ENCODE data around the gene TTBK2.
A peak's percentile ranks its signal among the peaks of the same experiment; 100 is the strongest.

TTBK2 gene

GRCh38 chr15:42725331-42725903 is 195.2 kb downstream of the TTBK2 start:
- DNase-seq (ENCODE audit: extremely low spot score) = no peak
- ChIA-PET POLR2A (no interaction called here), CTCF (no interaction called here)
- no peak for TF ChIP-seq ZNF384 (IDR thresholded peaks at IDR 0.05)
- TF ChIP-seq BHLHE40 (IDR thresholded peaks at IDR 0.05; ENCODE audit: borderline replicate concordance) = no peak
- TF ChIP-seq ELF4 (IDR thresholded peaks at IDR 0.05) = no peak
- TF ChIP-seq TARDBP (IDR thresholded peaks at IDR 0.05) = no peak
- TF ChIP-seq NFRKB (IDR thresholded peaks at IDR 0.05) = no peak
- TF ChIP-seq L3MBTL2 (conservative IDR thresholded peaks at IDR 0.05) = no peak
- no peak for TF ChIP-seq FOXA1 (IDR thresholded peaks at IDR 0.05)
- TF ChIP-seq HDGF (IDR thresholded peaks at IDR 0.05; ENCODE audit: borderline replicate concordance) = no peak
- TF ChIP-seq FOXM1 (IDR thresholded peaks at IDR 0.05; ENCODE audit: borderline replicate concordance) = no peak
- no peak for TF ChIP-seq FOXK2 (IDR thresholded peaks at IDR 0.05)
- TF ChIP-seq ARNT (IDR thresholded peaks at IDR 0.05) = no peak
- TF ChIP-seq CTBP1 (IDR thresholded peaks at IDR 0.05; ENCODE audit: borderline replicate concordance) = no peak
- TF ChIP-seq, protein P1, sequence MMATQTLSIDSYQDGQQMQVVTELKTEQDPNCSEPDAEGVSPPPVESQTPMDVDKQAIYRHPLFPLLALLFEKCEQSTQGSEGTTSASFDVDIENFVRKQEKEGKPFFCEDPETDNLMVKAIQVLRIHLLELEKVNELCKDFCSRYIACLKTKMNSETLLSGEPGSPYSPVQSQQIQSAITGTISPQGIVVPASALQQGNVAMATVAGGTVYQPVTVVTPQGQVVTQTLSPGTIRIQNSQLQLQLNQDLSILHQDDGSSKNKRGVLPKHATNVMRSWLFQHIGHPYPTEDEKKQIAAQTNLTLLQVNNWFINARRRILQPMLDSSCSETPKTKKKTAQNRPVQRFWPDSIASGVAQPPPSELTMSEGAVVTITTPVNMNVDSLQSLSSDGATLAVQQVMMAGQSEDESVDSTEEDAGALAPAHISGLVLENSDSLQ (IDR thresholded peaks at IDR 0.05) = no peak
- no peak for TF ChIP-seq LEF1 (IDR thresholded peaks at IDR 0.05; ENCODE audit: borderline replicate concordance)
- no peak for TF ChIP-seq SP1 (IDR thresholded peaks at IDR 0.05)
- no peak for TF ChIP-seq SUZ12 (IDR thresholded peaks at IDR 0.05)

- CTCF ChIA-PET = no interaction called here
- DNase-seq (ENCODE audit: extremely low spot score) = no peak
- TF ChIP-seq FOXM1 (IDR thresholded peaks at IDR 0.05; ENCODE audit: borderline replicate concordance) (no peak), BHLHE40 (IDR thresholded peaks at IDR 0.05; ENCODE audit: borderline replicate concordance) (no peak), SUZ12 (IDR thresholded peaks at IDR 0.05) (no peak), FOXA1 (IDR thresholded peaks at IDR 0.05) (no peak), FOXK2 (IDR thresholded peaks at IDR 0.05) (no peak), SP1 (IDR thresholded peaks at IDR 0.05) (no peak)
- TF ChIP-seq, protein P1 (IDR thresholded peaks at IDR 0.05) = no peak
- POLR2A ChIA-PET = interaction anchor here (0.6 kb wide), 1 partner anchor 19 kb away, joined by 3 read pairs; no protein-coding TSS in a partner anchor
These were observed 196.3 kb downstream of the TTBK2 start for GRCh38 chr15:42724276-42724675.

DNA sequence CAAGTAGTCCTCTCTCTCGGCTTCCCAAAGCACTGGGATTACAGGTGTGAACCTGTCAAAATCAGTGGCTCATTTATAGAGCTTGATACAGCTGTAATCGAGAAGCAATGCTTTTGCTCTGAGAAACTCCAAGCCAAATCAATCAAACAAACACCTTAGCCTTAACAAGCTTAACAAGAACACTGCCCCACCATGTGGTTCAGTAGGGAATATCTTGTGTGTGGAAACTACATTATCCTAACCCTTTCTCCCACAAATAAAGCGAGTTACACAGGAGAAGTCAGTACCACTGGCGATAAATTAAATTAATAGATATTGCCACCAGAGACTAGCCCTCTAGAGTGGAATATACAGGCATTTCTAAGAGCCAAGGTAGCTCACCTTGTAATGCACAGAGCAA is 197.5 kb downstream of the TTBK2 start:
- CTCF ChIA-PET = no interaction called here
- no peak for DNase-seq (ENCODE audit: extremely low spot score)
- TF ChIP-seq L3MBTL2 (conservative IDR thresholded peaks at IDR 0.05) (no peak), FOXK2 (IDR thresholded peaks at IDR 0.05) (no peak)
- TF ChIP-seq, protein P1 (IDR thresholded peaks at IDR 0.05) = 0 out of 2 replicates have a peak, but pooled peaks have one; percentile 11
- POLR2A ChIA-PET = no interaction called here

- POLR2A ChIA-PET = no interaction called here
These were observed 198.7 kb downstream of the TTBK2 start for GRCh38 chr15:42721916-42722315.

GRCh38 chr15:42721016-42721415 is 199.6 kb downstream of the TTBK2 start:
- no peak for TF ChIP-seq ELF4 (IDR thresholded peaks at IDR 0.05)
- no peak for TF ChIP-seq FOXA1 (IDR thresholded peaks at IDR 0.05)
- TF ChIP-seq HDGF (IDR thresholded peaks at IDR 0.05; ENCODE audit: borderline replicate concordance) = no peak
- TF ChIP-seq CTBP1 (IDR thresholded peaks at IDR 0.05; ENCODE audit: borderline replicate concordance) = no peak
- TF ChIP-seq SP1 (IDR thresholded peaks at IDR 0.05) = no peak
- TF ChIP-seq FOXK2 (IDR thresholded peaks at IDR 0.05) = no peak
- no peak for TF ChIP-seq NFRKB (IDR thresholded peaks at IDR 0.05)
- TF ChIP-seq, protein P1 (IDR thresholded peaks at IDR 0.05) = no peak
- no peak for TF ChIP-seq TARDBP (IDR thresholded peaks at IDR 0.05)
- no peak for TF ChIP-seq SUZ12 (IDR thresholded peaks at IDR 0.05)
- no peak for TF ChIP-seq LEF1 (IDR thresholded peaks at IDR 0.05; ENCODE audit: borderline replicate concordance)
- TF ChIP-seq L3MBTL2 (conservative IDR thresholded peaks at IDR 0.05) = no peak
- no peak for TF ChIP-seq FOXM1 (IDR thresholded peaks at IDR 0.05; ENCODE audit: borderline replicate concordance)
- DNase-seq (ENCODE audit: extremely low spot score) = no peak
- ChIA-PET POLR2A (no interaction called here), CTCF (no interaction called here)

More at GRCh38 chr15:42721916-42722315, 198.7 kb downstream of the TTBK2 start:
- CTCF ChIA-PET = no interaction called here
- TF ChIP-seq SUZ12 (IDR thresholded peaks at IDR 0.05) (no peak), HDGF (IDR thresholded peaks at IDR 0.05; ENCODE audit: borderline replicate concordance) (no peak), LEF1 (IDR thresholded peaks at IDR 0.05; ENCODE audit: borderline replicate concordance) (no peak), FOXA1 (IDR thresholded peaks at IDR 0.05) (no peak), ELF4 (IDR thresholded peaks at IDR 0.05) (no peak), SP1 (IDR thresholded peaks at IDR 0.05) (no peak), ARNT (IDR thresholded peaks at IDR 0.05) (no peak), BHLHE40 (IDR thresholded peaks at IDR 0.05; ENCODE audit: borderline replicate concordance) (no peak), FOXK2 (IDR thresholded peaks at IDR 0.05) (no peak), L3MBTL2 (conservative IDR thresholded peaks at IDR 0.05) (no peak), FOXM1 (IDR thresholded peaks at IDR 0.05; ENCODE audit: borderline replicate concordance) (no peak), NFRKB (IDR thresholded peaks at IDR 0.05) (no peak), ZNF384 (IDR thresholded peaks at IDR 0.05) (no peak), TARDBP (IDR thresholded peaks at IDR 0.05) (no peak), CTBP1 (IDR thresholded peaks at IDR 0.05; ENCODE audit: borderline replicate concordance) (no peak)
- TF ChIP-seq, protein P1 (IDR thresholded peaks at IDR 0.05) = no peak
- DNase-seq (ENCODE audit: extremely low spot score) = no peak

Data from HEK293T (cell line).